Esophagus muscularis mucosa (tissue), 3 donors: ENCODE data around the gene PLET1.

Experiments used
- CTCF ChIP-seq, 3 experiments: fragments of 200-600 bp in 2 of 3; fragments of 450-650 bp in 1 of 3; sonication (generic) in 2 of 3; IDR thresholded peaks; one replicate each; pipeline ENCODE4 v1.5.1; 2017 to 2019; ENCODE audit warnings: antibody characterized with exemption in 3 of 3, mild to moderate bottlenecking in 2 of 3, moderate library complexity in 1 of 3
- POLR2A ChIP-seq: fragments of 450-650 bp; IDR thresholded peaks from one replicate; pipeline ENCODE4 v1.6.1; 2017; ENCODE audit warnings: antibody characterized with exemption, moderate library complexity, mild to moderate bottlenecking, low read depth
- POLR2AphosphoS5 ChIP-seq, 2 donors: sonication (generic); formaldehyde crosslinking; IDR thresholded peaks; one replicate each; pipeline ENCODE4 v1.6.1; 2017; ENCODE audit warnings: antibody characterized with exemption in 2 of 2

- TF ChIP-seq CTCF (IDR thresholded peaks at IDR 0.05), result peak; percentile 62 to 96 (median 88)
- no peak for TF ChIP-seq POLR2AphosphoS5 (IDR thresholded peaks at IDR 0.05)
- no peak for TF ChIP-seq POLR2A
These were observed 19.2 kb upstream of the PLET1 start for GRCh38 chr11:112279901-112280267.
